ENCODE measurements around the gene ADAMTSL3.
"Not testable (repeated sequence)": the region's sequence is repeated elsewhere in the genome, so short reads cannot be mapped to it uniquely, and the experiment has no call there.

ADAMTSL3 gene

GRCh38 chr15:83930392-83931212 lies 276.7 kb downstream of the ADAMTSL3 start:
- no peak for DNase-seq

- DNase-seq: no peak
Observed at GRCh38 chr15:83935774-83936173, 281.9 kb downstream of the ADAMTSL3 start.

GRCh38 chr15:83940136-83940535 lies 286.2 kb downstream of the ADAMTSL3 start:
- no peak for DNase-seq

GRCh38 chr15:83943043-83943442 lies 289.1 kb downstream of the ADAMTSL3 start:
- DNase-seq: no peak

- no peak for DNase-seq
Observed at GRCh38 chr15:83943849-83944404, 290.0 kb downstream of the ADAMTSL3 start.

GRCh38 chr15:83947156-83947555 lies 293.2 kb downstream of the ADAMTSL3 start:
- no peak for DNase-seq

- DNase-seq: no peak
Observed at GRCh38 chr15:83954506-83954905, 300.6 kb downstream of the ADAMTSL3 start.

- no peak for DNase-seq
Observed at GRCh38 chr15:83955806-83956265, 301.9 kb downstream of the ADAMTSL3 start.

GRCh38 chr15:83956887-83957286 lies 303.0 kb downstream of the ADAMTSL3 start:
- no peak for DNase-seq

- no peak for DNase-seq
Observed at GRCh38 chr15:83959477-83959876, 305.6 kb downstream of the ADAMTSL3 start.

GRCh38 chr15:83960192-83960829 lies 306.4 kb downstream of the ADAMTSL3 start:
- no peak for DNase-seq

- DNase-seq: no peak
Observed at GRCh38 chr15:83961311-83961710, 307.4 kb downstream of the ADAMTSL3 start.

- DNase-seq: not testable (repeated sequence)
Observed at GRCh38 chr15:83964967-83965366, 311.0 kb downstream of the ADAMTSL3 start.

GRCh38 chr15:83970295-83970890 lies 316.5 kb downstream of the ADAMTSL3 start:
- no peak for DNase-seq

GRCh38 chr15:83971992-83972391 lies 318.1 kb downstream of the ADAMTSL3 start:
- no peak for DNase-seq

GRCh38 chr15:83973816-83974215 lies 319.9 kb downstream of the ADAMTSL3 start:
- no peak for DNase-seq

- no peak for DNase-seq
Observed at GRCh38 chr15:83977992-83978391, 324.1 kb downstream of the ADAMTSL3 start.

- no peak for DNase-seq
Observed at GRCh38 chr15:83978588-83978987, 324.7 kb downstream of the ADAMTSL3 start.

GRCh38 chr15:83980637-83981036 lies 326.7 kb downstream of the ADAMTSL3 start:
- DNase-seq: no peak

- no peak for DNase-seq
Observed at GRCh38 chr15:83982748-83983147, 328.8 kb downstream of the ADAMTSL3 start.

- DNase-seq: no peak
Observed at GRCh38 chr15:83983634-83984458, 329.9 kb downstream of the ADAMTSL3 start.

- no peak for DNase-seq
Observed at GRCh38 chr15:83984601-83985000, 330.7 kb downstream of the ADAMTSL3 start.

- DNase-seq: no peak
Observed at GRCh38 chr15:83991163-83991562, 337.2 kb downstream of the ADAMTSL3 start.

Measured in DMS79 treated with DMSO at 0.1 percent for 48 hours (cell line).